ENCODE results near the gene MED13L.

- TF ChIP-seq CTCF (IDR thresholded peaks at IDR 0.05) (no peak), ZFX (IDR thresholded peaks at IDR 0.05; ENCODE audit: borderline replicate concordance) (no peak)
Measured at GRCh38 chr12:115949675-115950074, 327.8 kb downstream of the MED13L start.

Data from 22Rv1 (cell line).